IPS-20b (cell line): ENCODE measurements around the gene ACR.

Experiments used
- H3K27ac ChIP-seq: one replicate; pipeline ENCODE4 v1.5.1; 2013; ENCODE audit warnings: low read length
- H3K27me3 ChIP-seq: 2 replicates; pipeline ENCODE4 v1.6.1; 2013; ENCODE audit warnings: mild to moderate bottlenecking, low read length, inconsistent platforms; ENCODE audit not compliant: insufficient read depth
- H3K36me3 ChIP-seq: 2 replicates; pipeline ENCODE4 v1.6.1; 2013; ENCODE audit warnings: low read depth, mild to moderate bottlenecking, inconsistent platforms, low read length, moderate library complexity; ENCODE audit not compliant: insufficient read depth
- H3K4me1 ChIP-seq: 2 replicates; pipeline ENCODE4 v1.6.1; 2013; ENCODE audit warnings: mild to moderate bottlenecking, control low read depth, inconsistent platforms, low read length, moderate library complexity; ENCODE audit not compliant: insufficient read depth
- H3K4me3 ChIP-seq: 2 replicates; pipeline ENCODE4 v1.5.1; 2013; ENCODE audit warnings: mild to moderate bottlenecking, low read length, inconsistent platforms
- H3K9ac ChIP-seq: 2 replicates; pipeline ENCODE4 v1.6.1; 2013; ENCODE audit warnings: low read depth, mild to moderate bottlenecking, inconsistent platforms, low read length, moderate library complexity
- H3K9me3 ChIP-seq: 2 replicates; pipeline ENCODE4 v1.6.1; 2013; ENCODE audit warnings: mild to moderate bottlenecking, low read depth, low read length, inconsistent platforms; ENCODE audit not compliant: insufficient read depth

Gene ACR

DNA sequence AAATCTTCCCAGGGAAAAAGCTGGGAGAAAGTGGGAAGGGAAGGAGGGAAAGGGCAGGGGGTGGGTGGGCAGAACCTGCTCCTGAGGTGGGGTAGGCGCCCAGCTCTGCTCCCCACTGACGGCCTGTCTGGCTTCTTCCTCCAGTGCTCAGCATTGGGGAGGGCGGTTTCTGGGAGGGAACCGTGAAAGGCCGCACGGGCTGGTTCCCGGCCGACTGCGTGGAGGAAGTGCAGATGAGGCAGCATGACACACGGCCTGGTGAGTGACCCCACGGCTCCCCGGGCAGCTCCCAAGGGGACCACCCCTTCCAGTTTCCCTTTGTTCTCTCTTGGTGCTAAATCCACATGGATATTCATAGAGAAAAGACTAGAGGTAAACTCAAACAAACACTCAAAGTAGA is 39.5 kb upstream of the ACR start:
- H3K4me3 ChIP-seq, result no peak overlapping the region
- H3K27ac ChIP-seq, result no peak overlapping the region
- no peaks in the 10 kb centered on the region for H3K36me3 ChIP-seq
- no peaks in the 10 kb centered on the region for H3K4me1 ChIP-seq
- H3K27me3 ChIP-seq, result peaks cover 27% of the 10 kb centered on the region
- no peaks in the 10 kb centered on the region for H3K9me3 ChIP-seq
- H3K9ac ChIP-seq, result no peak overlapping the region

DNA sequence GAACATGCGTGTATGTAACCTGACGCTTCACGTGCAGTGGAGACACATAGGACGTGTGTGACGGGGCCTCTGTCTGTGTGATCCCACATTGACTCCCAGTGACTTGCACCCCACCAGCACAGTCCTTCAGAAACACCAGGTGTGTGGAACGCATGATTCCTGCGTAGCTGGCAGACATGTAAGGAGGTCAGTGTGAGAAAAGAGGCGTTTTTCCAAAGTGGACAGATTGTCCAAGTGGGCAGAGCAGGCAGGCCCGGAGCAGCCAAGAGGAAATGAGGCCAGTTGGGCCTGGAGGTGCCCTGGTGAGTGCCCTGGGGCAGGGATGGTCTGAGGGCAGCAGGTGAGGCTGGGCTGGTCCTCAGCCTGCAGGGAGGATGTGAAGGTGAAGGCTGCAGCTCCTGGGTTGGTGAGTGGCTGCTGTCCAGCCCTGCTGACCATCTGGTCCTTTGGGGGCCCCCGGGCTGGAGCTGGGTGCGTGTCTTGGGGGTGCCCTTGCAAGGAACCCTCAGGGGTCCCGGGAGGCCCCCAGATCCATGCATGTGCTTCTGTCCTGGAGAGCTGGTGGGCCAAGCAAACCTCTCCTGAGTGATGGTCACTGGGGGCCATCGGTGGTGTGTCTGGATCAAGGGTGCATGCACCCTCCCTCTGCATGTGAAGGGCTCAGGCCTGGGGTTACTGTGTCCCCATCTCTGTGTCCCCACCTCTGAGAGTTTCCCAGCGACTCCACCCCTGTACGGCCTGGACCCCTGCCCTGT is 38.8 kb upstream of the ACR start:
- Histone ChIP-seq H3K27ac (no peak overlapping the region), H3K36me3 (no peaks in the 10 kb centered on the region), H3K4me3 (no peak overlapping the region), H3K9ac (no peak overlapping the region), H3K4me1 (no peaks in the 10 kb centered on the region), H3K9me3 (no peaks in the 10 kb centered on the region), H3K27me3 (peaks cover 27% of the 10 kb centered on the region)

DNA sequence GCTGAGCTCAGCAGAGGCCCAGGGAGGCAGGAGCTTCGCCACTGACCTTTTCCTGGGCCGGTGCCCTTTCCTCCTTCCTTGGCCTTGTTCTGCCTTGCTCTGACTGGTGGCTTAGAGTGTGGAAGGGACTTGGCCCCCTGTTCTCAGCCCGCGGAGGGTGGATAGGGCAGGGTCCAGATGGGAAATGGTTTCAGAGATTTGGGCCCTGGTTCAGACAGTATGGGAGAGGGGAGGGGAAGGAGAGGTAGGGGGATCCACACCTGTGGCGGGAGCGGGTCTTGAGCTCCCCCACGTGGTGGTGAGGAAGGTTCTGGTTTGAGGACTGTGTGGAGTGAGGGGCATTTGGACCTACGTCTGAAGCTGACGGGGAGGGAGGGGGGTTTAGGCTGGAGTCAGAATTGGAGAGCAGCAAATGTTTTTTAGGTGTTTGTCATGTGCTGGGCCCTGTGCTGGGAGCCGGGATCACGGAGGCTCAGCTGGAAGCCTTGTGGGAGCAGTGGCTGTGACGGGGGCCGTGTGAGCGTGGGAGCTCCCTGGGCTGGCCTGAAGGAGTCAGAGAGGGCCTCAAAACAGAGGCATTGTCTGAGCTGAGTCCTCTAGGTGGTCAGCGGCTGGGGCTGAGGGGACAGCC is 38.1 kb upstream of the ACR start:
- H3K27me3 ChIP-seq, result peaks cover 27% of the 10 kb centered on the region
- no peaks in the 10 kb centered on the region for H3K9me3 ChIP-seq
- no peaks in the 10 kb centered on the region for H3K36me3 ChIP-seq
- H3K27ac ChIP-seq, result no peak overlapping the region
- H3K4me3 ChIP-seq, result no peak overlapping the region
- peaks cover 2% of the 10 kb centered on the region; the same call in 1 of the 2 replicates for H3K4me1 ChIP-seq
- no peak overlapping the region for H3K9ac ChIP-seq

DNA sequence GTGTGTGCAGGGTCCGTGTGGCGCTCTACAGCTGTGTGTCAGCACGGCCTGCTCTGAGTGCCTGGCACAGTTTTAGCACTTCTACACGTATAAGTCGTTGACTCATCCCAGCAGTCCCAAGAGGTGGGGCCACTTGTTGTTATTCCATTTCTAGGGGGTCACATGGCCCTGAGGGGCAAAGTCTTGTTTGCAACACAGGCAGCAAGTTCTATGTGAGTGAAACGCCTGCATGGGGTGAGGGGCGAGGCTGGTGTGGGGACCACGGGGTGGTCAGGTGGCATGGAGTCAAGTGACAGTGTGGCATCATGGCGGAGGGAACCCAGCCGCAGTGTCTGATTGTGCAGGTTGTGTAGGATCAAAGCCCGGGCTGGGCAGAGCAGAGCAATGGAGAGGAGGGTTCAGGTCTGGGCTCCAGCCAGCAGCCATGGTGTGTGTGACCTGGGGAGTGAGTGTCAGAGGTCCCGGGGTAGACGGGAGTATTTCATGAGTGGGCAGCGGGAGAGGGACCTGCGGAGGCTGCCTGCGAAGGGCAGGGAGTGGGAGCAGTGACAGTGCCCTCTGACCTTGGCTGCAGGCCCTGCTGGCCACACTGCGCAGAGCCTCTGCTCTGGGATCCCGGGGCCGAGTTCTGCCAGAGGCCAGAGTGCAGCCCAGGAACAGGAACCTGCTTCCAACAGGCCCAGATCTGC is 37.5 kb upstream of the ACR start:
- no peak overlapping the region for H3K4me3 ChIP-seq
- H3K36me3 ChIP-seq, result no peaks in the 10 kb centered on the region
- no peaks in the 10 kb centered on the region for H3K9me3 ChIP-seq
- H3K4me1 ChIP-seq, result peaks cover 5% of the 10 kb centered on the region; the same call in 1 of the 2 replicates
- H3K9ac ChIP-seq, result no peak overlapping the region
- H3K27me3 ChIP-seq, result peaks cover 27% of the 10 kb centered on the region
- H3K27ac ChIP-seq, result no peak overlapping the region

DNA sequence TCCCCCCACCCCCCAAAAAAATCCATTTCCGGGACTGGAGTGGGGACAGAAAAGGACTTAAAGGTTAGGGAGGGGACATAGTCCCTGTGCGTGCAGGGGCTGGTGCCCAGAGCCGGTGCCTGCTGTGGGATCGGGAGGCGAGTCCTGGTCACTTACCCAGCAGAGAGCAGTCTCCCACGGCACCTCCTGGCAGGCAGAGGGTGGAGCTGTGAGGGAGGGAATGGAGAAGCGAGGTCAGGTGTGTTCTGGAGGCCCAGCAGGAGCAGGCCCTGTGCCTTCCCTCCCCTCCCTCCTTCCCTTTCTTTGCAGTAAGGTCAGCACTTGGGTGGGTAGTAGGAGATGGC is 37.0 kb upstream of the ACR start:
- Histone ChIP-seq H3K36me3 (no peaks in the 10 kb centered on the region), H3K27ac (no peak overlapping the region)

DNA sequence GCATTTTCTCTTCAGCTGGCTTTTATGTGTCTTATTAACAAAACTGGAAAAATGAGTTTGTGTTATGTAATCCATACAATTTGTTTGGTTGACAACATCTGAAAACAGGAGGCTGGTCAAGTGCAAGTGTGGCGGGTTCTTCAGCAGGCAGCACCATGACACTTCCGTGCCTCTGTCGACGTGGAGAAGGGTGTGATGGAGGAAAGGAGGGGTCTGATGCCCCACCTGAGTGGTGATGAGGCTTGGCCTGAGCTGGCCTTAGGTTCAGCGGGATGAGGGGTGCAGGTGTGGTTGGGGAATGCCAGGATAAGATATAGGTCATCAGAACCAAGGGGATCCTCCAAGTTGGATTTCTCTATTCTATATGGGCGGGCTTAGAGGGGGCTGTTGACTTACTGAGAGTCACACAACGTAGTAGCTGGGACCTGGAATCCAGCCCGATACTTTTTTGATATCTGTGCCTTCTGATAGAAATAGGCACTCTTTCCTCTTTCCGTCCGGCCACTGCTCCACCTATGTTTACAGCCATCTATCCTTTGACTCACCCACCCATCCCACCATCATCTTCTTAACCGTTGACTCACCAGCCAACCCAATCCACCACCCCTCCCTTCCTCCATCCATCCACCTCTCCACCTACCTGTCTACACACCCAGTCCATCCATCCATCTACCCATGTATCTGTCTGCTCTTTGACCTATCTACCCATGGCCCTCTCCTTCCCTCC is 36.4 kb upstream of the ACR start:
- H3K27me3 ChIP-seq, result peaks cover 27% of the 10 kb centered on the region
- H3K36me3 ChIP-seq, result no peaks in the 10 kb centered on the region
- H3K27ac ChIP-seq, result no peak overlapping the region
- peaks cover 5% of the 10 kb centered on the region; the same call in 1 of the 2 replicates for H3K4me1 ChIP-seq
- H3K4me3 ChIP-seq, result no peak overlapping the region
- H3K9ac ChIP-seq, result no peak overlapping the region
- no peaks in the 10 kb centered on the region for H3K9me3 ChIP-seq

More for the DNA sequence above, 37.0 kb upstream of the ACR start:
- H3K4me1 ChIP-seq, result peaks cover 5% of the 10 kb centered on the region; the same call in 1 of the 2 replicates
- H3K4me3 ChIP-seq, result no peak overlapping the region
- peaks cover 27% of the 10 kb centered on the region for H3K27me3 ChIP-seq
- H3K9ac ChIP-seq, result no peak overlapping the region
- H3K9me3 ChIP-seq, result no peaks in the 10 kb centered on the region

DNA sequence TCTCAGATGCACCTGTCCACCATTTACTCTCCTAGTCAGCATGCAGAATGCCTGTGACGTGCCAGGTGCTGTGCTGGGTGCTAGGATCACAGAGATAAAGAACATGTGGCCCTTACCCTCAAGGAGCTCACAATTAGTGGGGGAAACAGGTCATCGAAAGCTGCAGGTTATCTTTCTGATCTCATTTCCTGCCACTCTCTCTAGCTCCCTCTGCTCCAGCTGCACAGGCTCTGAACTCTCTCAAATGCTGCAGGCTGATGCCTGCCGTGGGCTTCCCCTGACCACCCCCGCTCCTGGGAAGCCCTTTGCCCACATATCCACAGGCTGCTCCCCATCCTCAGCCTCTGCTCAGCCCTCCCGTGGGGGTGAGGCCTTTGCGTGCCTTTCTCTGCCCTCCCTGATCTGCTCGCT is 35.7 kb upstream of the ACR start:
- H3K27ac ChIP-seq, result no peak overlapping the region
- H3K36me3 ChIP-seq, result no peaks in the 10 kb centered on the region
- no peak overlapping the region for H3K4me3 ChIP-seq
- H3K4me1 ChIP-seq, result peaks cover 5% of the 10 kb centered on the region; the same call in 1 of the 2 replicates
- H3K9me3 ChIP-seq, result no peaks in the 10 kb centered on the region
- peaks cover 22% of the 10 kb centered on the region for H3K27me3 ChIP-seq
- H3K9ac ChIP-seq, result no peak overlapping the region

DNA sequence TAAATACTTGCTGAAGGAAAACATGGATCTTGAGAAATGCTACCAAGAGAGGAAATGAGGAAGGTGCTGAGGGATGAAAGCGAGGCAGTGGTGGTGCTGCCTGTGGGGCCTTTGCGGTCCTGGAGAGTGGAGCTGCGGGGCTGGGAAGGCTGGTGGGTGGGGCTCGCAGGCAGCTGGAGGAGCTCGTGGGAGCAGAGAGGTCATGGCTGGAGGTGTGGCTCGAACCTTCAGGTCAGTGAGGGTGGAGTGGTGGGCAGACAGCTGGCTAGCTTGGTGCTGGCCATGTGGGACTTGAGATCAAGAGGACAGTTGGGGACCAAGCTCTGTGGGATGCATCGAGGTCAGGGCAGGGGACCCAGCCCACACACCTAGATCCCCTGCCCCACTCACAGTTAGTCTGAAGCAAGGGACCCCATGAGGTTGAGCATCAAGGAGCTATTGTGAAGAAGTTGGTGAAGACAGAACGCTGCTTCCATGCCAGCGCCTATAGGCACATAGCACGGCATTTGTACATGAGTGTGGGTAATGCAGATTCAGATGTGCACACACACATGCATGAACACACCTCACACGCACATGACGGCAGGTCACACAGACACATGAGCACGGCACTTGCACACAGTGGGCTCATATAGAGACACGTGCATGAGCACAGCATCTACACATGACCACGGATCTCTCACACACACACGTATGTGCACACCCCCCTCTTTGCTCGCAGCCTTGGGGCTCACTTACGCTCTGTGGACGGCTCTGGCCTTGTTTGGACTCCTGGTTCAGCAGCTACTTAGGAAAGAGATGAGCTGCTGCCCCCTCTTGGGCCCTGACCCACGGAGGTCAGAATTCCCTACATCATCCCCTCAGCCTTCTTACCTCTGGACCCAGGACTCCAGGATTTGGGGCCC is 34.9 kb upstream of the ACR start:
- no peak overlapping the region for H3K27ac ChIP-seq
- H3K9me3 ChIP-seq, result no peaks in the 10 kb centered on the region
- peaks cover 5% of the 10 kb centered on the region; the same call in 1 of the 2 replicates for H3K4me1 ChIP-seq
- no peak overlapping the region for H3K9ac ChIP-seq
- no peak overlapping the region for H3K4me3 ChIP-seq
- H3K36me3 ChIP-seq, result no peaks in the 10 kb centered on the region
- H3K27me3 ChIP-seq, result peaks cover 18% of the 10 kb centered on the region

DNA sequence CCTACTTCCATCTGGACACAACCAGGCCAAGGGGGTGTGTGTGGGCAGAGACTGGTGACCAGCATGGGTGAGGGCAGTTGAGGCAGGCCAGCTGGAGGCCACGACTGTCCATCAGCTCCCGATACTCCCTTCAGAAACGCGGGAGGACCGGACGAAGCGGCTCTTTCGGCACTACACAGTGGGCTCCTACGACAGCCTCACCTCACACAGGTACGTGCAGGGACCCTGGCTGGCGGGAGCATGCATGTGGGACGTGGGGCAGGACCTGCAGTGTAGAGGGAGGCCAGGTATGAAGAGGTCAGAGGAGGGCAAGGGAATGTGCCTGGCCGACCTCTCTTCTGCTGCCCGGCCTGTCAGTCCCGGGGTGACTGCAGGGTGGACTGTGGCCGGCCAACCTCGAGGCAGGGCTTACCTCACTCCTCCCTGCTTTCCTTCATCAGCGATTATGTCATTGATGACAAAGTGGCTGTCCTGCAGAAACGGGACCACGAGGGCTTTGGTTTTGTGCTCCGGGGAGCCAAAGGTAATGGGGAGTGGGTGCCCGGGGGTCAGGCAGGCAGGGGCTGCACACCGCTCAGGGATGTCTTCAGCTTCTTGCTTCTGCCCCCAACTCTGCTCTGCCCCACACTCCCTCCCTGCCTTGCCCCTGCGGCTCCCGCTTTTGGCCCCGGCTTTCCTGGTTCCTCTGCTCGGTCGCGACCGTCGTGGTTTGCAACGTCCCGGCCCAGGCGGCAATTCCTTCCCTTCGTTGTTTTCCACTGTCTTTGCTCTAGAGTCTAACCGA is 34.1 kb upstream of the ACR start:
- Histone ChIP-seq H3K27me3 (peaks cover 9% of the 10 kb centered on the region), H3K4me1 (peaks cover 5% of the 10 kb centered on the region; the same call in 1 of the 2 replicates), H3K9ac (no peak overlapping the region), H3K27ac (no peak overlapping the region), H3K9me3 (no peaks in the 10 kb centered on the region), H3K4me3 (no peak overlapping the region), H3K36me3 (no peaks in the 10 kb centered on the region)

DNA sequence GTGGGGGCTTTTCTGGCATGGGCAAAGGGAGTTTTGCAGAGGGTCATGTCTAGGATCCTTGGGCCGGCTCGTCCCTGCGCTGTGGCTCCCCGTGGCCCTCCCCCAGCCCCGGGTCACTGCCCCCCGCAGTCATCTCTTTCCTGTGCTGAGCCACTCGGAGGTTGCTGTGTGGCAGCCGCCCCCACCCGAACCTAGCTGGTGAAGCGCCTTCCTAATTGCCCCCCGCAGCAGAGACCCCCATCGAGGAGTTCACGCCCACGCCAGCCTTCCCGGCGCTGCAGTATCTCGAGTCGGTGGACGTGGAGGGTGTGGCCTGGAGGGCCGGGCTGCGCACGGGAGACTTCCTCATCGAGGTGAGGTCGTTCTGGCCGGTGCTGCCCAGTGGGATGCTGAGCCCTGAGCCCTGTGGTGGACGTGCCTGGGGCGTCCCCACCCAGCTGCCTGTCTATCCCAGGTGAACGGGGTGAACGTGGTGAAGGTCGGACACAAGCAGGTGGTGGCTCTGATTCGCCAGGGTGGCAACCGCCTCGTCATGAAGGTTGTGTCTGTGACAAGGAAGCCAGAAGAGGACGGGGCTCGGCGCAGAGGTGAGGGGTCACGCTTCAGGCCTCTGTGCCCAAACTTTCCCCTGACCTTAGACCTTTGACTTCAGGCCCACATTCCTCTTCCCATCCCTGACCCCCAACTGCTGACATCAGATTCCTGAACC is 33.3 kb upstream of the ACR start:
- no peaks in the 10 kb centered on the region for H3K36me3 ChIP-seq
- H3K9ac ChIP-seq, result no peak overlapping the region
- H3K27me3 ChIP-seq, result 0 out of 2 replicates have a peak, but pooled peaks cover 2% of the 10 kb centered on the region
- H3K4me3 ChIP-seq, result peak overlapping the region; percentile 33; the same call in 1 of the 2 replicates
- H3K9me3 ChIP-seq, result no peaks in the 10 kb centered on the region
- H3K4me1 ChIP-seq, result peaks cover 5% of the 10 kb centered on the region; the same call in 1 of the 2 replicates
- H3K27ac ChIP-seq, result no peak overlapping the region
